Hepatocyte (in vitro differentiated cells): ENCODE measurements around the gene THEM5.
"Not testable (repeated sequence)": the region's sequence is repeated elsewhere in the genome, so short reads cannot be mapped to it uniquely, and the experiment has no call there.

Experiments
- EZH2 ChIP-seq: fragments of 200-600 bp; sonication (generic); IDR thresholded peaks from 2 replicates; pipeline ENCODE4 v1.6.1; 2016; ENCODE audit warnings: antibody characterized with exemption, mild to moderate bottlenecking, borderline replicate concordance
- TF ChIP-seq, protein P1 (sequence below): fragments of 200-600 bp; sonication (generic); IDR thresholded peaks from 2 replicates; pipeline ENCODE4 v1.5.1; 2016; ENCODE audit warnings: antibody characterized with exemption, mild to moderate bottlenecking; ENCODE audit not compliant: poor library complexity

DNA sequence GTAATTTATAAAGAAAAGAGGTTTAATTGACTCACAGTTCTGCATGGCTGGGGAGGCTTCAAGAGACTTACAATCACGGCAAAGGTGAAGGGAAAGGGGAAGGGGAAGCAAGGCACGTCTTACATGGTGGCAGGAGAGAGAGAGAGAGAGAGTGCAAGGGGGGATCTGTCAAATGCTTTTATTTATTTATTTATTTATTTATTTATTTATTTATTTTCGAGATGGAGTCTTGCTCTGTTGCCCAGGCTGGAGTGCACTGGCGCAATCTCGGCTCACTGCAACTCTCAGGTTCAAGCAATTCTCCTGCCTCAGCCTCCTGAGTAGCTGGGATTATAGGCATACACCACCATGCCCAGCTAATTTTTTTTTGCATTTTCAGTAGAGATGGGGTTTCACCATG is 29.4 kb upstream of the THEM5 start:
- TF ChIP-seq, protein P1, sequence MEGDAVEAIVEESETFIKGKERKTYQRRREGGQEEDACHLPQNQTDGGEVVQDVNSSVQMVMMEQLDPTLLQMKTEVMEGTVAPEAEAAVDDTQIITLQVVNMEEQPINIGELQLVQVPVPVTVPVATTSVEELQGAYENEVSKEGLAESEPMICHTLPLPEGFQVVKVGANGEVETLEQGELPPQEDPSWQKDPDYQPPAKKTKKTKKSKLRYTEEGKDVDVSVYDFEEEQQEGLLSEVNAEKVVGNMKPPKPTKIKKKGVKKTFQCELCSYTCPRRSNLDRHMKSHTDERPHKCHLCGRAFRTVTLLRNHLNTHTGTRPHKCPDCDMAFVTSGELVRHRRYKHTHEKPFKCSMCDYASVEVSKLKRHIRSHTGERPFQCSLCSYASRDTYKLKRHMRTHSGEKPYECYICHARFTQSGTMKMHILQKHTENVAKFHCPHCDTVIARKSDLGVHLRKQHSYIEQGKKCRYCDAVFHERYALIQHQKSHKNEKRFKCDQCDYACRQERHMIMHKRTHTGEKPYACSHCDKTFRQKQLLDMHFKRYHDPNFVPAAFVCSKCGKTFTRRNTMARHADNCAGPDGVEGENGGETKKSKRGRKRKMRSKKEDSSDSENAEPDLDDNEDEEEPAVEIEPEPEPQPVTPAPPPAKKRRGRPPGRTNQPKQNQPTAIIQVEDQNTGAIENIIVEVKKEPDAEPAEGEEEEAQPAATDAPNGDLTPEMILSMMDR: not testable (repeated sequence)
- TF ChIP-seq EZH2: not testable (repeated sequence)
